NB4 (cell line): Measurements from ENCODE around the gene BRSK1.

Experiments used
- DNase-seq: peaks from one replicate; pipeline ENCODE4 v3.0.0; 2010; ENCODE audit warnings: low read depth
- H3K4me3 ChIP-seq: one replicate; pipeline ENCODE4 v1.5.1; 2011; ENCODE audit warnings: mild to moderate bottlenecking, low read depth, low read length, moderate library complexity
- MYC ChIP-seq: IDR thresholded peaks from 2 replicates; pipeline ENCODE4 v1.6.1; 2011; ENCODE audit warnings: low read depth, low read length
- POLR2A ChIP-seq: IDR thresholded peaks from 2 replicates; pipeline ENCODE4 v1.6.1; 2011; ENCODE audit warnings: mild to moderate bottlenecking; ENCODE audit not compliant: insufficient read length; ENCODE audit errors: extremely low read depth
- TF ChIP-seq, protein P1 (sequence below): IDR thresholded peaks from 2 replicates; pipeline ENCODE4 v1.6.1; 2011; ENCODE audit warnings: low read depth, low read length
- TF ChIP-seq, protein P2 (sequence below): IDR thresholded peaks from one replicate; pipeline ENCODE4 v1.5.1; 2012; ENCODE audit warnings: low read depth, low read length

Gene BRSK1

DNA sequence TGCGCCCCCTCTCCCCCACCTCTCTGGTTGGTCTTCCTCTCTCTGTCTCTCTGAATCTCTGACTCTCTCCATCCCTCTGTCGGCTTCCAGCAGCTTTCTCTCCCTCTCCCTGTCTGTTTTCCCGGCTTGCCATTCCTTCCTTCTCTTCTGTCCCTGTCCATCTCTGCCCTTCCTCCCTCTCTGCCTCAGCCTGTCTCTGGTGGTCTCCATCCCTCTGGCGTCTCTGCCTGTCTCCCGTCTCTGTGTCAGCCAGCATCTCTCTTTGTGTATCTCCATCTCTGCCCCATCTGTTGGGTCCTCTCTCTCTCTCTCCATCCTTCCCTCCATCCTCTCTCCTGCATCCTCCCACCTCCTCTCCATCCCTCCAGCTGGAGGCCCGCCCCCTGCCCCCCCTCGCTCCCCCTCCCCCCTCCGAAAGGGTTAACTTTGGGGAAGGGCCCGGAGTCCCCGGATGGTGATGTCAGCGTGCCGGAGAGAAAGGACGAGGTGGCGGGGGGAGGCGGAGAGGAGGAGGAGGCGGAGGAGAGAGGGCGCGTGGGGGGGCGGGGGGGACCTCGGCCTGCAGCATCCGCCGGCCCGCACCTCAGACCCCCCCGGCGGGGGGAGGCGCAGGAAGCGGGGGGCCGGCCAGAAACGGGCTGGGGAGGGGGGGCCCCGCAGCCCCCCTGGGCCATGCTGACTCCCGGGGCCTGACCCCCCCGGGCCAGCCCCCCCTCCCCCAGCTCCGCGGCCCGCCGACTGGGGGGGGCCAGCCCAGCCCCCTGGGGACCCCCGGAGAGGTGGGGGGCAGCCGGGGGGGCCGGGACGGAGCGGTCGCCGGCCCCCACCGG is at the start of gene BRSK1:
Gene BRSK1 (plus strand): TSS at position 450 of the 830 bp plus-strand sequence. CDS start 446 bp downstream, outside the sequence.
- DNase-seq, result no peak
- no peak within 1 kb of the TSS for H3K4me3 ChIP-seq
- TF ChIP-seq, protein P1, sequence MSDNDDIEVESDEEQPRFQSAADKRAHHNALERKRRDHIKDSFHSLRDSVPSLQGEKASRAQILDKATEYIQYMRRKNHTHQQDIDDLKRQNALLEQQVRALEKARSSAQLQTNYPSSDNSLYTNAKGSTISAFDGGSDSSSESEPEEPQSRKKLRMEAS, result no peak
- TF ChIP-seq, protein P2, sequence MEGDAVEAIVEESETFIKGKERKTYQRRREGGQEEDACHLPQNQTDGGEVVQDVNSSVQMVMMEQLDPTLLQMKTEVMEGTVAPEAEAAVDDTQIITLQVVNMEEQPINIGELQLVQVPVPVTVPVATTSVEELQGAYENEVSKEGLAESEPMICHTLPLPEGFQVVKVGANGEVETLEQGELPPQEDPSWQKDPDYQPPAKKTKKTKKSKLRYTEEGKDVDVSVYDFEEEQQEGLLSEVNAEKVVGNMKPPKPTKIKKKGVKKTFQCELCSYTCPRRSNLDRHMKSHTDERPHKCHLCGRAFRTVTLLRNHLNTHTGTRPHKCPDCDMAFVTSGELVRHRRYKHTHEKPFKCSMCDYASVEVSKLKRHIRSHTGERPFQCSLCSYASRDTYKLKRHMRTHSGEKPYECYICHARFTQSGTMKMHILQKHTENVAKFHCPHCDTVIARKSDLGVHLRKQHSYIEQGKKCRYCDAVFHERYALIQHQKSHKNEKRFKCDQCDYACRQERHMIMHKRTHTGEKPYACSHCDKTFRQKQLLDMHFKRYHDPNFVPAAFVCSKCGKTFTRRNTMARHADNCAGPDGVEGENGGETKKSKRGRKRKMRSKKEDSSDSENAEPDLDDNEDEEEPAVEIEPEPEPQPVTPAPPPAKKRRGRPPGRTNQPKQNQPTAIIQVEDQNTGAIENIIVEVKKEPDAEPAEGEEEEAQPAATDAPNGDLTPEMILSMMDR, result no peak
- TF ChIP-seq POLR2A, result no peak
- no peak for TF ChIP-seq MYC

DNA sequence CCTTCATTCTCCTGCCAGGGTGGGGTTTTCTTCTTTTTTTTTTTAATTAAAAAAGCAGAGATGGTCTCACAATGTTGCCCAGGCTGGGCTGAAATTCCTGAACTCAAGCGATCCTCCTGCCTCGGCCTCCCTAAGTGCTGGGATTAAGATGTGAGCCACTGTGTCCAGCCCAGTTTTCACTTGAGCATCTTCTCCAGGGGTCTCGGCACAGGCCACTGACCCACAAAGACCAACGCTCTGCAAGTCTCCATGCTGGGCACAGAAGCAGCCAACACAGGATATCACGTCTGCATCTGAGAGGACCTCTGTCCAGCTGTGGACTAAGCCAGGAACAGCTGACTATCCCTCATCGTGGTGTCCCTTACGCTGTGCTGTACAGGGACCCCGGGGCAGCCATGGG is 45.8 kb upstream of the BRSK1 start:
- TF ChIP-seq, protein P2, result no peak
- no peak for TF ChIP-seq POLR2A
- DNase-seq, result no peak
- no peak overlapping the region for H3K4me3 ChIP-seq

DNA sequence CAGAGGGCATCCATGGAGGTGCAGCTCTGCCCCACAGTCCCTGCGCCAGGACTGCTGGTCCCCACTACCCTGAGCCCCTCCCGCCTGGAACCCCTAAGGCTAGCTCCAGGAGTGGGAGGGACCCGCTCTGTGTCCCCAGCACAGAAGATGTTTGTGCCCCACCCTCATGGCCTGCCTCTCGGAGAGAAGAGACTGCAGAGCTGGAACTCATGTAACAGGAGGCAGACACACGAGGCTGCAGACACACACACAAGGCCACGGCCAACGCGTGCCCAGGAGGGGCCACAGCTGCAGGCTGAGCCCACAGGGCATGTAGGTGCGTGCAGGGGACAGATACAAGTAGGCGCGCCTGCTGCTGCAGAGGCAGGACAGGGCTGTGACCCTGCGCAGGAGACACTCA is 44.8 kb upstream of the BRSK1 start:
- no peak for DNase-seq
- TF ChIP-seq, protein P2, result no peak
- TF ChIP-seq MYC, result no peak

DNA sequence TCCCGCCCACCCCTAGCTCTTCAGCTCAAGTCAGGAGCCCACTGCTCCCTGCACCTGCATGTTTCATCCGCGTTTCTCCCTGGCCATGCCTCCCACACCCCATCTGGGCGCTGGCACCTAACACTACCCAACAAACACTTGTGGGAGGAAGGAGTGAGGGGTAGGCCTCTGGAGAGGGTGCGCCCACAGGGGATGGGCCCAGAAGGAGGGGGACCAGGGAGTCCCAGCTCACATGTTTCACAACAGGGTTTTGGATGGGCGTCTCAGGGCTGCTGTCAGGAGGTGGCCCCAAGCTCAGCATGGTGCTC is 43.1 kb upstream of the BRSK1 start:
- no peak overlapping the region for H3K4me3 ChIP-seq
- TF ChIP-seq, protein P1, result no peak
- TF ChIP-seq MYC, result no peak
- TF ChIP-seq POLR2A, result no peak
- TF ChIP-seq, protein P2, result no peak
- no peak for DNase-seq

More for the DNA sequence above, 44.8 kb upstream of the BRSK1 start:
- no peak overlapping the region for H3K4me3 ChIP-seq

DNA sequence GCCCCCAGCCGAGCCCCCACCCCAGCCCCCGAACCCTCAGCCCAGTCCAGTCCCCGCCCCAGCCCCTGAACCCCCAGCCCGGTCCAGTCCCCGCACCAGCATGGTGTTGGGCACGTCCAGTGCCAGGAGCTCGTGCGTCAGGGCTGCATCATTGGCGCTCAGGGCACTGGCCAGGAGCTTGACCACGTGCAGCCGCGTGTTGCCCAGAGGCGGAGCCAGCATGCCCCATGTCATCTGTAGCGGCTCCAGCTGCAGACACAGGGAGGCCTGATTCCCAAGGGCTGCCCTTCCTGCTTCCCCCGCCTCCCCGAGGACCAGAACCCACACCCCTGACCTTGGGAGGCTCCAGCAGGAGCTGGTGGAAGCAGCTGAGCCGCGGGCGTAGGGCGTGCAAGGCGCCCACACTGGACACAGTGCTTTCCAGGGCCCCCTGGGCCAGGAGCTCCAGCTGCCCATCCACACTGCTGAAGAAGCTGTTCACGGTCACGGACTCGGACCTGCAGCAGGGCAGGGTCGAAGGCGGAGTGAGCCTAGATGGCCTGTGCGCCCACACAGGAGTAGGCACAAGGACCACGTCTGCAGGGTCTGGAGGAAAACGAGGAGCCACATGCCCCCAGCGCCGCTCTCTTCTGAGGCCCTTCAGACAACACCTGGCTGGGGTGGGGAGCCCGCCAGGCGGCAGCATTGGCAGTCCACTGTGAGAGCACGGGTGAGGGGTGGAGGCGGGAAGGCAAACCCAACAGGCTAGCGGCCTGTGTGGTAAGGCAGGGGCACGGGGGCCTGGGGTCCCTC is 42.5 kb upstream of the BRSK1 start:
- no peak for DNase-seq
- no peak overlapping the region for H3K4me3 ChIP-seq
- TF ChIP-seq, protein P1, result no peak
- no peak for TF ChIP-seq MYC
- TF ChIP-seq, protein P2, result no peak
- TF ChIP-seq POLR2A, result no peak
